Inflammatory macrophage treated with lipopolysaccharide for 4 hours (primary cell): ENCODE measurements around the gene SPRR2B.
"Not testable (repeated sequence)": the region's sequence is repeated elsewhere in the genome, so short reads cannot be mapped to it uniquely, and the experiment has no call there.

Experiments
- DNase-seq: peaks from one replicate; pipeline ENCODE4 v3.0.0-alpha.2; 2020

SPRR2B gene

DNA sequence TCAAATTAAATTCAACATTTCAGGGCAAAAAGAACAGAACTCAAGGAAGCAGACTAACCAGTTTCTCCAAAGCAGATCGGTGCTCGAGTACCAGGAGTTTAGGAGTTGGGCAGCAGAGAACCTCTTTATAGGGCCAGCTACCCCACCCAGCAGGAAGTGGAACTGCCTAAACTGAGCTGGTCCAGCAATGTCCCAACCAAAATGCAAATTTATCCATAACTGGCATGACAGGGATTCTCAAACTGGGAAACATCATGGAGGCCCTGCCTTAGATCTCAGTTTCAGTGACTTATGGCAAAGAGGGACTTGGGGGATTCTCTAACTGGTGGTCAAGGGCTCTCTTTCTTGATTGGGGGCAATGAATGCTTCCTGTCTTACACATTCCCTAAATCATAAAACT is at the start of gene SPRR2B:
TSS of gene SPRR2B (minus strand) at position 101 of the 400 bp plus-strand sequence. CDS start 772 bp downstream, outside the sequence.
- no peak for DNase-seq

GRCh38 chr1:153120945-153121344 is 49.5 kb upstream of the SPRR2B start:
- no peak for DNase-seq

- no peak for DNase-seq
Measured at GRCh38 chr1:153119491-153119971, 48.1 kb upstream of the SPRR2B start.

- DNase-seq = not testable (repeated sequence)
Measured at GRCh38 chr1:153115264-153115663, 43.9 kb upstream of the SPRR2B start.

DNA sequence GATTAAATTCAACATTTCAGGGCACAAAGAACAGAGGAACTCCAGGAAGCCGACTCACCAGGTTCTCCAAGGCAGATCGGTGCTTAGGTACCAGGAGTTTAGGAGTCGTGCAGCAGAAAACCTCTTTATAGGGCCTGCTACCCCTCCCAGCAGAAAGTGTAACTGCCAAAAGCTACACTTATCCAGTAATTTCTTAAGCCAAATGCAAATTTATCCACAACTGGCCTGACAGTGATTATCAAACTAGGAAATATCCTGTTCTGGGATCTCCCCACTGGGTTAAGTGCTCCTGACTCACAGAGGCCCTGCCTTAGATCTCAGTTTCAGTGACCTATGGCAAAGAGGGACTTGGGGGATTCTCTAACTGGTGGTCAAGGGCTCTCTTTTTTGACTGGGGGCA is 42.0 kb upstream of the SPRR2B start, which contains the start of gene SPRR2F:
TSS of gene SPRR2F (minus strand) at position 101 of the 400 bp plus-strand sequence. CDS start 783 bp downstream, outside the sequence.
- no peak for DNase-seq

DNA sequence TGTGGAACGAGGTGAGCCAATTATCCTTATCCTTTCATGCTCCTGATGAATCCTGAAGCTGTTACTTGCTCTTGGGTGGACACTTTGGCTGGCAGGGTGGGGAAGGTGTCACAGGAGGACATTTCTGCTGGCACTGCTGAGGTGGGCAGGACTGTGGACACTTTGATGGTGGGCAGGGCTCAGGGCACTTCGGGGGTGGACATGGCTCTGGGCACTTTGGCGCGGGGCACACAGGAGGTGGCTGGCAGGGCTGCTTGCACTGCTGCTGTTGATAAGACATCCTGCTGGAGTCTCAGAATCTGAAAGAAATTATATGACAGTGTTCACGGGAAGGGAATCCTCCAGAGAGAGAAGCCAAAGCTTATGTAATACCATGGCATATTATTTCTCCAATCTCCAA is 41.0 kb upstream of the SPRR2B start:
- DNase-seq = not testable (repeated sequence)

GRCh38 chr1:153100245-153100644 is 28.8 kb upstream of the SPRR2B start:
- DNase-seq = no peak

DNA sequence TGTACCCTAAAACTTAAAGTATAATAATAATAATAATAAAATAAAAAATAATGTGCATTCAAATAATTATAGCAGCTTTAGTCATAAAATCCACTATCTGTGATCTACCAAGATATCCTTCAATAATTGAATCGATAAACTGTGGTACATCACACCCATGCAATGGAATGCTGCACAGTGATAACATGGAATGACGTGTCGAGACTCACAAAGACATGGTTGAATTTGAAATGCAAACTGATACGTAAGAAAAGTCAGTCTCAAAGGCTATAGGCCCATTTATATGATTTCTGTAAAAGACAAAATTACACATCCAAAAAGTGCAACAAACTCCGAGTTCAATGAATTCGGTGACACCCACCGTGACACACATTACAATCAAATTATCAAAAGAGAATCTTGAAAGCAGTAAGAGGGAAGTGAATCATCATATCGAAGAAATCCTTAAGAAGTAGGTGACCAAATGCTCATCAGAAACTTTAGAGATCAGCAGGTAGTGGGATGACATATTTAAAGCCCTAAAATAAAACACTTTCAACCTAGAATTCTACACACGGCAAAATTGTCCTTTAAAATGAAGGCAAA is 28.1 kb upstream of the SPRR2B start:
- DNase-seq = no peak

- DNase-seq = no peak
Measured at GRCh38 chr1:153095764-153096163, 24.4 kb upstream of the SPRR2B start.

- DNase-seq = no peak
Measured at GRCh38 chr1:153094426-153094825, 23.0 kb upstream of the SPRR2B start, which contains the start of gene SPRR2E. Gene SPRR2E, minus strand, starts transcription at chr1:153094526. Its CDS starts 775 bp downstream, at chr1:153093751.

DNA sequence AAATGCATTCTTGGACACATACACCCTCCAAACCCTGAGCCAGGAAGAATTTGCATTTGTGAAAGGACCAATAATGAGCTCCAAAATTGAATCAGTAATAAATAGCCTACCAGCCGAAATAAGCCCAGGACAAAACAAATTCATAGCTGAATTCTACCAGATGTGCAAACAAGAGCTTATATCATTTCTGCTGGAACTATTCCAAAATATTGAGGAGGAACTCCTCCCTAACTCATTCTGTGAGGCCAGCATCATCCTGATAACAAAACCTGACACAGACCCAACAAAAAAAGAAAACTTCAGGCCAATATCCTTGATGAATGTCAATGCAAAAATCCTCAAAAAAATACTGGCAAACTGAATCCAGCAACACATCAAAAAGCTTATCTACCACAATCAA is 16.2 kb upstream of the SPRR2B start:
- no peak for DNase-seq

DNA sequence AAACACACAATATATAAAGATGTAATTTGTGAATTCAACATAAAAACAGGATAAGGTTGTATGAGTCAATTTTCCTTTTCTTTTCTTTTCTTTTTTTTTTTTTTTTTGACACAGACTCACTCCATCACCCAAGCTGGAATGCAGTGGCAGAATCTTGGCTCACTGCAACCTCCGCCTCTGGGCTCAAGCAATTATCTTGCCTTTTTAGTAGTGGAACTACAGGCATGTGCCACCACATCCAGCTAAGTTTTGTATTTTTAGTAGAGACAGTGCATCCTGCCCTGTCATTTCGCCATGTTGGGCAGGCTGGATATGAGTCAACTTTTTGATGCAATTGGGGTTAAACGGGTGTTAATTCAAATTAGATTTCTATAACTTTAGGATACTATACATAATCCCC is 10.3 kb upstream of the SPRR2B start:
- no peak for DNase-seq

DNA sequence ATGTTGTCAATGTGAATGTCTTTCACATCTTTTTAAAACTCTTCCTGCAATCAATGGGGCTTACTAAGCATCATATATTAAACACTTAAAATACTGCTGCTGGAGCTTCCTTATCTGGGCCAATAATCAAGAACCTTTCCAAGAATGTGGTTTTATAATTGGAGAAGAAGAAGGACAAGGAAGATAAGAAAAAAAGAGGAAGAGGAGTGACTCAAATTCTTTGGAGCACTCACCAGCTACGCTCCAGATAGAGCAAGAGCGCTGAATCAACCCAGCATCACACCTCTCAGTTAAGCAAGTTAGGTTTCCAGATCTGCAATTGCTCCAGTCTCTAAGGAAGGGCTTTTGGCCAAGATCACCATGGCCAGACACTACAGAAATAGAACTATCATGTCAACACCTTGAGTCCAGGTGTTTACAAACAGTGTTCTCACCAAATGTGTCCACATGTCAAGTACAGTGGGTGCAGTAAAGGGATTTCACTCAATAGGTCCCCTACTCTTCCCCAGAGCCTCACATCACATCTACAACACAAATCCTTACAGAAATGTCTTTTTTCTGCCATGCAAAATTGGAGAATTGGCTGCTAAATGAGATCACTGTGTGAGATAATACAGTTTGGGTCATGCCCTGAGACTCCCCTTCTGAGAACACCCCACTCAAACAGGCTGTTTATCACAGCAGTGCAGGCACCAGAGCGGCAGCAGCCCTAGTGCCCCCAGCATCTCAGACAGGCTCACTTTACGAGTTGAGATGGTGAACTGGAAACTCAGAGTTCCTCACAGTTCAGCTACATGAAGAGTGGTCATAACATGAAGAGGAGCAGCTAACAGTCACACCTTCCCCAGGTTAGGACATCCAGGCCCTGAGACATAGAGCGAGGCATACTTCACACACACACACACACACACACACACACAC is 1.7 kb upstream of the SPRR2B start:
- DNase-seq = no peak

GRCh38 chr1:153070243-153070642 is 1.2 kb downstream of the SPRR2B start:
- DNase-seq = no peak

DNA sequence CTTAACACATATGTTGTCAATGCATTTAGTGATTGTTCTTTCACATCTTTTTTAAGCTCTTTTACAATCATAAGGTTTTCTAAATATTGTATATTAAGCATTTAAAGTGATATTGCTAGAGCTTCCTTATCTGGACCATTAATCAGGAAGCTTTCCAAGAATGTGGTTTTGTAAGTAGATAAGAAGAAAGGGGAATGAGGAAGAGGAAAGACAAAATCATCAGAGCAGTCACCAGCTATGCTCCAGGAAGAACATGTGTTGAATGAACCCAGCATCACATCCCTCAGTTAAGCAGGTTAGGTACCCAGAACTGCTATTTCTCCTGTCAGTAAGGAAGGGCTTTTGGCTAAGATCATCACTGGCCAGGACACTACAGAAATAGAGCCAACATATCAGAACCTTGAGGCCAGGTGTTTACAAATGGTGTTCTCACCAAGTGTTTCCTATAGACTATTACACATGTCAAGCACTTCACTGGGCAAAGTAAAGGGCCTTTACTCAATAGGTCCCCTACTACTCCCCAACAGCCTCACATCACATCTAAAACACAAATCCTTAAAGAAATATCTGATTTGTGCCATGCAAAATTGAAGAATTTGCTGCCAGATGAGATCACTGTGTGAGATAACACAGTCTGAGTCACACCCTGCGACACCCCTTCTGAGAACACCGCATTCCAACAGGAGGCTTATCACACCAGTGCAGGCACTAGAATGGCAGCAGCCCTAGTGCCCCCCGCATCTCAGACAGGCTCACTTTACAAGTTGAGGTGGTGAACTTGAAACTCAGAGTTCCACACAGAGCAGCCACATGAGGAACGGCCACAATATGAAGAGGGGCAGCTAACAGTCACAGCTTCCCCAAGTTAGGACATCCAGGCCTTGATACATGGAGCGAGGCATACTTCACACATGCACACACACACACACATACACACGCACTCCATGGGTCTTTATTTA is 12.3 kb downstream of the SPRR2B start:
- DNase-seq = no peak

DNA sequence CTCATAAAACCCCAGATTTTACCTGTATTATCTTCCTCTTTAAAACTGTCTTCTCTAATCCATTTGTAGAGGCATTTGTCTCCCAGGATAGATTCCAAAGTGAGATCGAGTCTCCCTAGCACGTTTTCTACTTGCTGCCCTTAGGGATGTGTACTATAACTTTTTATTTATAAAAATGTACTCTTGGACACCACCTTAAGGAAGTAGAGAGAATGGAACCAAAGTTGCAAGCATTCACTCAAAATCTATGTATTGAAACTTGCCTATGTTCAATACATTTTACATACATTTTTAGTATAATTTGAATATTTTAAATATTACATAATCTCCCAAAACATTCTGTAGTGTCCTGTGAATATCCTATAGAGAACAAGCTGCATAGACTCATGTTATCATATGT is 13.3 kb downstream of the SPRR2B start:
- no peak for DNase-seq

DNA sequence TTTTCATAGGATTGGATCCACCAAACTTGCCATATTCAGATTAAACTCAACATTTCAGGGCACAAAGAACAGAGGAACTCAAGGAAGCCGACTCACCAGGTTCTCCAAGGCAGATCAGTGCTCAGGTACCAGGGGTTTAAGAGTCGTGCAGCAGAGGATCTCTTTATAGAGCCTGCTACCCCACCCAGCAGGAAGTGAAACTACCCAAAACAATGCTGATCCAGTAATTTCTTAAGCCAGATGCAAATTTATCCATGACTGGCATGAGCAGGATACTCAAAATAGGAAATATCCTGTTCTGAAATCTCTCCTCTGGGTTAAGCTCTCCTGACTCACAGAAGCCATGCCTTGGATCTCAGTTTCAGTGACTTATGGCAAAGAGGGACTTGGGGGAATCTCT is 14.0 kb downstream of the SPRR2B start, which contains the start of gene SPRR2A:
TSS of gene SPRR2A (minus strand) at position 138 of the 400 bp plus-strand sequence. CDS start 777 bp downstream, outside the sequence.
- peak; percentile 1 for DNase-seq

DNA sequence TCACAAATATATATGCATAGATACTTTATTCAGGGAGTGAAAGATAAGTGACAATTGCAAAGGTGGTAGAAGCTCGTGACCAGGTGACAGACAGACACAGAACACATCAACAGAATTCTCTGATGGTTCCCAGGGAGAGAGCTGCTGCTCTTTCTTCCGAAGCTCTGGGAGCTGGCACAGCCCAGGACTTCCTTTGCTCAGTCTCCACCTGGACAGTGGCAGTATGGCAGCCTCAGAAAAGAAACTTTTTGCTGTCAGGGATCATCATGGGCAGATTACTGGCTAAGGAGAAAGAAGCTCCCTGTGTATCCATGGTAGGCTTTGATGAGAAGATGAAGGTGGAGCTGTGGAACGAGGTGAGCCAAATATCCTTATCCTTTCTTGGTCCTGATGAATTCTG is 15.3 kb downstream of the SPRR2B start:
- not testable (repeated sequence) for DNase-seq

GRCh38 chr1:153049211-153049610 is 22.2 kb downstream of the SPRR2B start:
- no peak for DNase-seq

- DNase-seq = no peak
Measured at GRCh38 chr1:153040950-153041631, 30.3 kb downstream of the SPRR2B start, which contains the start of gene SPRR2D. Gene SPRR2D, minus strand, starts transcription at chr1:153041120. Its CDS starts 774 bp downstream, at chr1:153040346.

DNA sequence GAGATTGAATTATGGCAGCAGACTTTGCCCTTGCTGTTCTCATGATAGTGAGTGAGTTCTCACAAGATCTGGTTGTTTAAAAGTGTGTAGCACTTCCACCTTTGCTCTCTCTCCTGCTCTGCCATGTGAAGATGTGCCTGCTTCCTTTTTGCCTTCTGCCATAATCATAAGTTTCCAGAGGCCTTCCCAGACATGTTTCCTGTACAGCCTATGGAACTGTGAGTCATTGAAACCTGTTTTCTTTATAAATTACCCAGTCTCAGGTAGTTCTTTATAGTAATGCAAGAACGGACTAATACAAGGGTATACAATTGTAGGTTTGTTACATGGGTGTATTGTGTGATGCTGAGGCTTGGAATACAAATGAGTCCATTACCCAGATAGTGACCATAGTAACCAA is 36.2 kb downstream of the SPRR2B start:
- DNase-seq = no peak
